SK-N-SH treated with all-trans-retinoic acid at 6 μM for 48 hours (cell line): ENCODE data around the gene PSME4.
A peak's percentile ranks its signal among the peaks of the same experiment; 100 is the strongest.

ENCODE experiments used
- ATAC-seq: fragments of 200-7000 bp; cut with Tn5 transposase; 3 replicates; pipeline ENCODE4 v1.9.1; 2020; ENCODE audit warnings: mild to moderate bottlenecking, moderate library complexity
- ARNTL ChIP-seq: fragments of 450-650 bp; formaldehyde crosslinking; IDR thresholded peaks from 2 replicates; pipeline ENCODE4 v1.5.0; 2020; ENCODE audit warnings: low read depth, mild to moderate bottlenecking, moderate library complexity, borderline replicate concordance
- BACH2 ChIP-seq: fragments of 250-450 bp; sonication (Bioruptor Pico); IDR thresholded peaks from 2 replicates; pipeline ENCODE4 v1.9.0; 2021; ENCODE audit warnings: mild to moderate bottlenecking, borderline replicate concordance
- CSDC2 ChIP-seq: fragments of 250-450 bp; sonication (Bioruptor Pico); IDR thresholded peaks from 2 replicates; pipeline ENCODE4 v1.5.0; 2020; ENCODE audit warnings: mild to moderate bottlenecking, moderate library complexity
- CSRNP3 ChIP-seq: fragments of 250-450 bp; sonication (Bioruptor Pico); IDR thresholded peaks from 2 replicates; pipeline ENCODE4 v1.5.1; 2021; ENCODE audit warnings: mild to moderate bottlenecking, moderate library complexity
- GLIS3 ChIP-seq: fragments of 250-450 bp; sonication (Bioruptor Pico); IDR thresholded peaks from 2 replicates; pipeline ENCODE4 v1.5.0; 2020; ENCODE audit warnings: mild to moderate bottlenecking, moderate library complexity
- ISL1 ChIP-seq: fragments of 250-450 bp; sonication (Bioruptor Pico); IDR thresholded peaks from 2 replicates; pipeline ENCODE4 v2.1.2; 2022; ENCODE audit warnings: mild to moderate bottlenecking, moderate library complexity
- OSR1 ChIP-seq: fragments of 250-450 bp; sonication (Bioruptor Pico); IDR thresholded peaks from 2 replicates; pipeline ENCODE4 v1.8.0; 2022; ENCODE audit warnings: moderate library complexity, mild to moderate bottlenecking, inconsistent platforms
- PATZ1 ChIP-seq: fragments of 250-450 bp; sonication (Bioruptor Pico); IDR thresholded peaks from 2 replicates; pipeline ENCODE4 v1.8.0; 2020; ENCODE audit warnings: mild to moderate bottlenecking, moderate library complexity, borderline replicate concordance
- PPARA ChIP-seq: fragments of 250-450 bp; sonication (Bioruptor Pico); IDR thresholded peaks from 2 replicates; pipeline ENCODE4 v1.5.0; 2020; ENCODE audit warnings: mild to moderate bottlenecking, borderline replicate concordance
- RARB ChIP-seq: fragments of 250-450 bp; sonication (Bioruptor Pico); IDR thresholded peaks from 2 replicates; pipeline ENCODE4 v1.8.0; 2021; ENCODE audit warnings: mild to moderate bottlenecking, moderate library complexity
- TCF4 ChIP-seq: fragments of 250-450 bp; sonication (Bioruptor Pico); IDR thresholded peaks from 2 replicates; pipeline ENCODE4 v1.8.0; 2021; ENCODE audit warnings: mild to moderate bottlenecking, moderate library complexity, borderline replicate concordance
- ZC3H10 ChIP-seq: fragments of 250-450 bp; sonication (Bioruptor Pico); IDR thresholded peaks from 2 replicates; pipeline ENCODE4 v1.5.1; 2021; ENCODE audit warnings: mild to moderate bottlenecking, moderate library complexity
- ZFP3 ChIP-seq: fragments of 250-450 bp; sonication (Bioruptor Pico); IDR thresholded peaks from 2 replicates; pipeline ENCODE4 v1.5.0; 2020; ENCODE audit warnings: mild to moderate bottlenecking, moderate library complexity
- ZFP30 ChIP-seq: fragments of 450-650 bp; formaldehyde crosslinking; IDR thresholded peaks from 2 replicates; pipeline ENCODE4 v1.5.0; 2022; ENCODE audit warnings: mild to moderate bottlenecking, moderate library complexity
- ZNF565 ChIP-seq: fragments of 450-650 bp; formaldehyde crosslinking; conservative IDR thresholded peaks from 2 replicates; pipeline ENCODE4 v1.5.0; 2020; ENCODE audit warnings: low read depth, mild to moderate bottlenecking, moderate library complexity
- ZNF70 ChIP-seq: fragments of 450-650 bp; formaldehyde crosslinking; IDR thresholded peaks from 2 replicates; pipeline ENCODE4 v1.5.0; 2020; ENCODE audit warnings: mild to moderate bottlenecking, moderate library complexity
- ZNF8 ChIP-seq: fragments of 450-650 bp; formaldehyde crosslinking; IDR thresholded peaks from 2 replicates; pipeline ENCODE4 v1.5.0; 2020; ENCODE audit warnings: mild to moderate bottlenecking, moderate library complexity
- TF ChIP-seq, protein P1 (sequence below): fragments of 250-450 bp; sonication (Bioruptor Pico); IDR thresholded peaks from 2 replicates; pipeline ENCODE4 v1.5.0; 2020; ENCODE audit warnings: mild to moderate bottlenecking, moderate library complexity
- TF ChIP-seq, protein P2 (sequence below): fragments of 250-450 bp; sonication (Bioruptor Pico); IDR thresholded peaks from 2 replicates; pipeline ENCODE4 v1.5.1; 2020; ENCODE audit warnings: low read depth, mild to moderate bottlenecking, moderate library complexity

The PSME4 gene

GRCh38 chr2:53970724-53971602 is at the start of gene PSME4:
PSME4 (minus strand) TSS chr2:53970993; CDS start chr2:53970784, 209 bp downstream.
- peak; percentile 89 for ATAC-seq
- 0 out of 2 replicates have a peak, but pooled peaks have one; percentile 27 for TF ChIP-seq PATZ1
- TF ChIP-seq, protein P1, sequence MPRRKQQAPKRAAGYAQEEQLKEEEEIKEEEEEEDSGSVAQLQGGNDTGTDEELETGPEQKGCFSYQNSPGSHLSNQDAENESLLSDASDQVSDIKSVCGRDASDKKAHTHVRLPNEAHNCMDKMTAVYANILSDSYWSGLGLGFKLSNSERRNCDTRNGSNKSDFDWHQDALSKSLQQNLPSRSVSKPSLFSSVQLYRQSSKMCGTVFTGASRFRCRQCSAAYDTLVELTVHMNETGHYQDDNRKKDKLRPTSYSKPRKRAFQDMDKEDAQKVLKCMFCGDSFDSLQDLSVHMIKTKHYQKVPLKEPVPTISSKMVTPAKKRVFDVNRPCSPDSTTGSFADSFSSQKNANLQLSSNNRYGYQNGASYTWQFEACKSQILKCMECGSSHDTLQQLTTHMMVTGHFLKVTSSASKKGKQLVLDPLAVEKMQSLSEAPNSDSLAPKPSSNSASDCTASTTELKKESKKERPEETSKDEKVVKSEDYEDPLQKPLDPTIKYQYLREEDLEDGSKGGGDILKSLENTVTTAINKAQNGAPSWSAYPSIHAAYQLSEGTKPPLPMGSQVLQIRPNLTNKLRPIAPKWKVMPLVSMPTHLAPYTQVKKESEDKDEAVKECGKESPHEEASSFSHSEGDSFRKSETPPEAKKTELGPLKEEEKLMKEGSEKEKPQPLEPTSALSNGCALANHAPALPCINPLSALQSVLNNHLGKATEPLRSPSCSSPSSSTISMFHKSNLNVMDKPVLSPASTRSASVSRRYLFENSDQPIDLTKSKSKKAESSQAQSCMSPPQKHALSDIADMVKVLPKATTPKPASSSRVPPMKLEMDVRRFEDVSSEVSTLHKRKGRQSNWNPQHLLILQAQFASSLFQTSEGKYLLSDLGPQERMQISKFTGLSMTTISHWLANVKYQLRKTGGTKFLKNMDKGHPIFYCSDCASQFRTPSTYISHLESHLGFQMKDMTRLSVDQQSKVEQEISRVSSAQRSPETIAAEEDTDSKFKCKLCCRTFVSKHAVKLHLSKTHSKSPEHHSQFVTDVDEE (CRISPR knock-in tag) = no peak
- no peak for TF ChIP-seq TCF4 (CRISPR knock-in tag)
- no peak for TF ChIP-seq ZFP3 (CRISPR knock-in tag)
- TF ChIP-seq, protein P2, sequence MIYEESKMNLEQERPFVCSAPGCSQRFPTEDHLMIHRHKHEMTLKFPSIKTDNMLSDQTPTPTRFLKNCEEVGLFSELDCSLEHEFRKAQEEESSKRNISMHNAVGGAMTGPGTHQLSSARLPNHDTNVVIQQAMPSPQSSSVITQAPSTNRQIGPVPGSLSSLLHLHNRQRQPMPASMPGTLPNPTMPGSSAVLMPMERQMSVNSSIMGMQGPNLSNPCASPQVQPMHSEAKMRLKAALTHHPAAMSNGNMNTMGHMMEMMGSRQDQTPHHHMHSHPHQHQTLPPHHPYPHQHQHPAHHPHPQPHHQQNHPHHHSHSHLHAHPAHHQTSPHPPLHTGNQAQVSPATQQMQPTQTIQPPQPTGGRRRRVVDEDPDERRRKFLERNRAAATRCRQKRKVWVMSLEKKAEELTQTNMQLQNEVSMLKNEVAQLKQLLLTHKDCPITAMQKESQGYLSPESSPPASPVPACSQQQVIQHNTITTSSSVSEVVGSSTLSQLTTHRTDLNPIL (CRISPR knock-in tag) = no peak

DNA sequence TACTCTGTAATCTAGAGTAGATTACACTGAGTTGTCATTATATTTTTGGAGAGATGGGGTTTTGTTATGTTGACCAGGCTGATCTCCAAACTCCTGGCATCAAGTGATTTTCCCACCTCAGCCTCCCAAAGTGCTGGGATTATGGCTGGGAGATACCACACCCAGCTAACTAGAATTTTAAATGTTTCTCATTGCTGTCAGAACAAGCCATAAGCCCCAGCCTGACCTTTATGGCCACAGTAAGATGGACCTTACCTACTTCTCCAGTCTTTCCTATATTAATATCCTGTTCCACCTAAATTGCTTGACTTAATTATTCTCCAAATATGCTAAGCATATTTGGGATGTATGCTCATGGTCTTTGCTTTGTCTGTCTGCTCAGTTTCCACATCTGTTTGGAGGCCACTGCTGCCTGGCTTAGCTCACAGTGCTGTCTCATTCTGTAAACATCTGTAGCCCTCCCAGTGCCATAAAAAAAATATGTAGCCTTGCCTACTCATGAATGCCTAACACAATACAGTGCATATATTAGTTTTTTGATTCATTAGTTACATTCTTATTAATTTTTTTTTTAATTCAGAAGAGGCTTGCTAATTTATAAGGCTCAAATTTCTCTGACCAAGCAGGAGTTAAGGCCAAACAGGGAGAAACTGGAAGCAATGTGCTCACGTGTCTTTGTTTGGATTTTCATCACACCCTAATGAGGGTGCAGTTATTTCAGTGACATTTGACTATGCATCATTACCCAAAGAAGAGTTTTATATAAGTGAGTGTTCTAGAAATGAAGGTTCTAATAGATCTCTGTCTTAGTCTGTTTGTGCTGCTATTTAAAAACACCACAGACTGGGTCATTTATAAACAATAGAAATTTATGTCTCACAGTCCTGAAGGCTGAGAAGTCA is 45.3 kb upstream of the PSME4 start:
- peak; percentile 26; the same call in 1 of the 3 replicates for ATAC-seq
- no peak for TF ChIP-seq CSDC2
- TF ChIP-seq ZFP30 (CRISPR knock-in tag) = no peak
- no peak for TF ChIP-seq RARB (CRISPR knock-in tag)
- TF ChIP-seq ZC3H10 (CRISPR knock-in tag) = no peak
- TF ChIP-seq PATZ1 = no peak
- TF ChIP-seq PPARA (CRISPR knock-in tag) = no peak
- TF ChIP-seq TCF4 (CRISPR knock-in tag) = no peak
- TF ChIP-seq GLIS3 = no peak
- no peak for TF ChIP-seq OSR1
- no peak for TF ChIP-seq ZNF565 (CRISPR knock-in tag)
- no peak for TF ChIP-seq ZFP3 (CRISPR knock-in tag)
- TF ChIP-seq ZNF8 (CRISPR knock-in tag) = no peak
- no peak for TF ChIP-seq CSRNP3
- no peak for TF ChIP-seq ARNTL (CRISPR knock-in tag)
- TF ChIP-seq, protein P2 (CRISPR knock-in tag) = no peak
- TF ChIP-seq ZNF70 (CRISPR knock-in tag) = no peak
- no peak for TF ChIP-seq BACH2 (CRISPR knock-in tag)
- no peak for TF ChIP-seq ISL1 (CRISPR knock-in tag)
- TF ChIP-seq, protein P1 (CRISPR knock-in tag) = no peak
- TF ChIP-seq, all 23 proteins: peak for 0
